GM12873 (cell line): ENCODE data around the gene NKD2.

ENCODE experiments used
- CTCF ChIP-seq: IDR thresholded peaks from 2 replicates; pipeline ENCODE4 v1.5.1; 2012; ENCODE audit warnings: low read depth, mild to moderate bottlenecking, moderate library complexity, low read length, control low read depth; ENCODE audit not compliant: insufficient read depth; ENCODE audit errors: missing control alignments

The NKD2 gene

DNA sequence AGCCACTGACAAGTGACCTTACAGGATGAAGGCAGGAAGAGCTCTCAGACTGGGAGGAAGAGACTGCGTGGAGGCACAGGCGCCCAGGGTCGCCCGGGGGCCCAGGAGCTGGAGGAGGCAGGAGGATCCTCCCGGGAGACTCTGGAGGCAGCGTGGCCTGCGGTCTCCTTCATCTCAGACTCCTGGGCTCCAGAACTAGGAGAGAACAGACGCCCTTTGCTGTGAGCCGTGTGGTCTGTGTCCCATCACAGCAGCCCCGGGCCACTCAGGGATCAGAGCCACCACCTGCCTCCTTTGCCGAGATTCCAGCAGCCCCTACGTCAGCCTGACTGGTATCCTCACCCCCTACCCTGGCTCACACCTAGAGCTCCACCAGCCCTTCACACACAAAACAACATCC is 58.1 kb downstream of the NKD2 start:
- no peak for TF ChIP-seq CTCF

GRCh38 chr5:1067141-1068121 is 58.8 kb downstream of the NKD2 start:
- TF ChIP-seq CTCF, result no peak

DNA sequence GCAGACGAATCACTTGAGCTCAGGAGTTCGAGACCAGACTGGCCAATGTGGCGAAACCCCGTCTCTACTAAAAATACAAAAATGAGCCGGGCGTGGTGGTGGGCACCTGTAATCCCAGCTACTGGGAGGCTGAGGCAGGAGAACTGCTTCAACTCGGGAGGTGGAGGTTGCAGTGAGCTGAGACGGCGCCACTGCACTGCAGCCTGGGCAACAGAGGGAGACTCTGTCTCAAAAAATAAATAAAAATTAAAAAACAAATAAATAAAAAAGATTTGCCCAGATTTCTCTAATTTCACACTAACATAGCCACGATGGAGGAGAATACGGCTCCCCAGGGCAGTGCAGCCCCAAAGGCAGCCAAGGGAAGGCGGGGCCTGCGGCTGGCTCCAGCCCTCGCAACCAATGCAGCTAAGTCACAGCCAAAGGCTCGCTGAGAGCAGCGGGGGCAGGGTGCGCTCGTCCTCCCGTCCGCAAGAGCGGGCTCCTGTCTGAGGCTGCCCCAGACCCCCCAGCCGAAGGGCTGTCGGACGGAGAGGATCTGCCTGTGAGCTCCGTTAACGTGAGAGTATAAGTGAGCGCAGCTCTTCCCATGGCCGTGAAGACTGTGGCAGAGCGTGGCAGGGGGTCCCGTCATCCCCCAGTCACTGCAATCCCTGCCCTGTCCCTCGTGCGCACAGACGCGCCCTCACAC is 59.7 kb downstream of the NKD2 start:
- no peak for TF ChIP-seq CTCF

DNA sequence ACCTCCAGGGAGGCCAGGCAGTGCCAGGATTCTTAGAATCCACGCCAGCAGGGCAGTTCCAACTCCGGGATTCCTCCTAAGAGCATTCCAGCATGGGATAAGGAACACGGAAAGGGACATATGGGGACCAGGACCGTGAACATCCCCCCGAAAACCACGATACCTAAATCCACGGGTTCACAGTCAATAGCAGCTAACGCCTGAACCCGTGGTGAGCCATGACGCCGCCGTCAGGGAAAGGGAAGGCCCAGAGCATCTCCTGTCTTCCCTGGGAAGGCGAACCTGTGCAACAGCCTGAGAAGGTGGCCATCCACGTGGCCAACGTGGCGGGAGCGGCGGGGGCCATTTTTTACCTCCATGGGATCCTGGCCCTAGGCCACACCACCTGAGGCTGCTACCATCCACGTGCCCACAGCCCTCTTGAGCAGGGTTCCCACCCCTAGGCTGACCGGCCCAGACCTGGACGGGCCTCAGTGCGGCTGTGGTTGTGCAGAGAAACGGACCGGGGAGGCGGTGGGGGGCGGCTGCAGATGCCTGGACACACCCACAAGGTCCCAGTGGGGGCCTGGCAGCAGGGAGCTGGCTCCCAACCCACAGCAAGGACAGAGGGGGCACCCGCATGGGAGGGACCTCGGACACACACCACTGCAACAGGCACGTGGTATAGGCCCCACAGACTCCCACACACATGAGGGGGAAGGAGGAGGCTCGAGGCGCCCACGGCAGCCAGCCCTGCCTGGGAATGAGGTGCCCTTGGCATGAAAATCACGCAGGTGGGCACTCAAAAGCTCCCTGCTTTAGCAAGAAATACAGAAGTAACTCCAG is 60.5 kb downstream of the NKD2 start:
- TF ChIP-seq CTCF, result no peak

DNA sequence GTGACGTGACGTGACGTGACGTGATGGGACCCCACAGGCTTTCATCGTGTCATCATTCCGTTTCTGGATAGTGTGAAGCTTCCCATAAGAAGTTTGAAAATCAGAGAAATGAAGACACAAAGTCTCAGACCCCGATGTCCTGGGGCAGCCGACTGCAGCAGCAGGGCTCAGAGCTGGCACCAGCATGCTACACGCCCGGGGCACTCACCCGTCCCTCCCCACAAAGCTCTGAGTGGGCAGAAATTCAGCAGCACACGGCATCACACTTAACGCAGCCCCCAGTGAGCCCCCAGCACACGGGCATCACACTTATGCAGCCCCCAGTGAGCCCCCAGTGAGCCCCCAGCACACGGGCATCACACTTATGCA is 61.1 kb downstream of the NKD2 start:
- no peak for TF ChIP-seq CTCF

DNA sequence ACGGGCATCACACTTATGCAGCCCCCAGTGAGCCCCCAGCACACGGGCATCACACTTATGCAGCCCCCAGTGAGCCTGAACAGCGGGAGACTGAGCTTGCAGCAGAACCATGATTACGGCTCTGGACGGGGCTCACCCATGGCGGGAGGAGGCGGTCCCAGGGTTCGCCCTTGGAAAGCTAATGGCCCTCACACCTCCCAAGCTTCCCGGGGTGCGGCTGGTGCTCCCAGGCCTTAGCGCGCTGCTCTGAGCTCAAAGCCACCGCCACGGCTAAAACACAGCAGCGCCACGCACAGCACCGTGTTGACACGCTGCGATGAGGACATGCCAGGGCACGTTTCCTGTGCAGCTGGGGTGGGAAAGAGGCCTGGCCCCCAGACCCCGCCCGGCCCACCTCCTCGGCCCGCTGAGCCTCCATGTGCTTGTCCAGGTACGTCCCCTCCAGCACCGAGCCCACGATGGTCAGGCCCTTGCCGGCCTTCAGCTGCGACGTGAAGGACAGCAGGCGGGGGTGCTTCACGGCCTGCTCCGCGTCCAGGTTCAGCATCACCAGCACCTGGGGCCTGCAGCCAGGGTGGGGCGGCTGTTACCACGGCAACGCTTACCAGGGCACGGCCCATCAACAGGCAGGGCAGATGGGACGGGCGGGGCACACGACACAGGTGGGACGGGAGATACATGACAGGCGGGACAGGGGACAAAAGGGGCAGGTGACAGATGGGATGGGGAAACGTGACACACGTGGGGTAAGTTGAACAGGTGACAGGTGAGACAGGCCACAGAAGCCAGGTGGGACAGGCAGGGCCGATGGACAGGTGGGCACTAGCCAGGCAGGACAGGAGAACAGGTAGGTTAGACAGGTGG is 64.9 kb downstream of the NKD2 start:
- no peak for TF ChIP-seq CTCF
